Activated naive CD4-positive, alpha-beta T cell treated with anti-CD3 and anti-CD28 coated beads, Interleukin-2, amount 50 U/mL, for 16 hours (primary cell): Measurements from ENCODE around the gene IL21R.

Experiments used
- DNase-seq: peaks from one replicate; pipeline ENCODE4 v3.0.0-alpha.2; 2020

The IL21R gene

GRCh38 chr16:27492588-27492979, 90.6 kb downstream of the IL21R start:
- DNase-seq, result no peak

GRCh38 chr16:27495191-27495590, 93.2 kb downstream of the IL21R start:
- DNase-seq, result no peak

GRCh38 chr16:27498031-27498825, 96.3 kb downstream of the IL21R start:
- no peak for DNase-seq

GRCh38 chr16:27498916-27499658, 97.1 kb downstream of the IL21R start:
- DNase-seq, result no peak

- DNase-seq, result no peak
Measured at GRCh38 chr16:27499659-27500055, 97.7 kb downstream of the IL21R start.

GRCh38 chr16:27500801-27501200, 98.8 kb downstream of the IL21R start:
- no peak for DNase-seq
